Activated CD4-positive, alpha-beta T cell treated with anti-CD3 and anti-CD28 coated beads, Interleukin-2, Interleukin-4, amounts not matched to agents 100 ng/mL and 50 ng/mL, durations not matched to agents 16 hours and 8 hours (primary cell): ENCODE measurements around the gene PIF1.
"Not testable (repeated sequence)": the region's sequence is repeated elsewhere in the genome, so short reads cannot be mapped to it uniquely, and the experiment has no call there.

ENCODE experiments used
- DNase-seq: peaks from one replicate; pipeline ENCODE4 v3.0.0-alpha.2; 2020; ENCODE audit warnings: low spot score

PIF1 gene

GRCh38 chr15:64810497-64811326, 14.7 kb downstream of the PIF1 start:
- no peak for DNase-seq

GRCh38 chr15:64809649-64810496, 15.6 kb downstream of the PIF1 start:
- DNase-seq: peak; percentile 71

- no peak for DNase-seq
Measured at GRCh38 chr15:64808785-64809453, 16.5 kb downstream of the PIF1 start.

GRCh38 chr15:64807751-64808222, 17.7 kb downstream of the PIF1 start:
- DNase-seq: no peak

- no peak for DNase-seq
Measured at GRCh38 chr15:64807051-64807749, 18.2 kb downstream of the PIF1 start.

GRCh38 chr15:64806509-64806908, 18.9 kb downstream of the PIF1 start:
- DNase-seq: no peak

GRCh38 chr15:64804619-64805018, 20.8 kb downstream of the PIF1 start:
- DNase-seq: no peak

GRCh38 chr15:64803526-64803925, 21.9 kb downstream of the PIF1 start:
- no peak for DNase-seq

- no peak for DNase-seq
Measured at GRCh38 chr15:64800476-64800875, 25.0 kb downstream of the PIF1 start.

GRCh38 chr15:64798905-64799304, 26.5 kb downstream of the PIF1 start:
- DNase-seq: not testable (repeated sequence)

GRCh38 chr15:64795921-64796320, 29.5 kb downstream of the PIF1 start:
- DNase-seq: not testable (repeated sequence)

- not testable (repeated sequence) for DNase-seq
Measured at GRCh38 chr15:64795299-64795698, 30.1 kb downstream of the PIF1 start.

- no peak for DNase-seq
Measured at GRCh38 chr15:64792282-64792681, 33.2 kb downstream of the PIF1 start.

GRCh38 chr15:64791401-64791800, 34.0 kb downstream of the PIF1 start:
- DNase-seq: no peak

- no peak for DNase-seq
Measured at GRCh38 chr15:64783796-64784195, 41.7 kb downstream of the PIF1 start.

GRCh38 chr15:64782751-64783150, 42.7 kb downstream of the PIF1 start:
- DNase-seq: no peak

- DNase-seq: no peak
Measured at GRCh38 chr15:64781299-64781698, 44.1 kb downstream of the PIF1 start.

GRCh38 chr15:64780600-64781156, 44.8 kb downstream of the PIF1 start:
- DNase-seq: no peak

GRCh38 chr15:64779630-64780029, 45.8 kb downstream of the PIF1 start:
- no peak for DNase-seq

GRCh38 chr15:64779024-64779423, 46.4 kb downstream of the PIF1 start:
- DNase-seq: no peak

- no peak for DNase-seq
Measured at GRCh38 chr15:64776402-64776786, 49.1 kb downstream of the PIF1 start.
